HG03520 (cell line): ENCODE results near the gene TOM1.

ENCODE experiments used
- ATAC-seq: cut with Tn5 transposase; IDR thresholded peaks from one replicate; pipeline ENCODE4 v1.9.1; 2021; ENCODE audit warnings: mild to moderate bottlenecking, moderate library complexity; ENCODE audit not compliant: unreplicated experiment

TOM1 gene

GRCh38 chr22:35322893-35323292, 23.2 kb downstream of the TOM1 start:
- ATAC-seq, result no peak

- no peak for ATAC-seq
These were observed 23.6 kb downstream of the TOM1 start for GRCh38 chr22:35323305-35323704.

DNA sequence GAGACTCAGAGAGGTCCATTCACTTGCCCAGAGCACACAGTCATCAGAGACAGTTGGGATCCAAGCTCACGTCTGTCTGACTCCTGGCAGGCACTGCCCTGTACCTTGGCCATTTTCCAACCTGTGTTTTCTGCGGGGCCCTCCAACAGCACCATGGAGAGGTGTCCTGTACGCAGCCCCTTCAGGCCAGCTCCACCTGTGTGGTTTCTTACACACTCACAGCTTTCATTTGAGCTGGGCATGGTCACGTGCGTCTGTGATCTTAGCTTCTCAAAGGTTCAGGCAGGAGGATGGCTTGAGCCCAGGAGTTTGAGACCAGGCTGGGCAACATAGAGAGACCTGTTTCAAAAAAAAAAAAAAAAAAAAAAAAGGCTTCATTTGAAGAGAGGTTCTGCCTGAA, 24.4 kb downstream of the TOM1 start:
- no peak for ATAC-seq

GRCh38 chr22:35324762-35325161, 25.1 kb downstream of the TOM1 start:
- ATAC-seq, result no peak

- ATAC-seq, result no peak
These were observed 25.5 kb downstream of the TOM1 start for GRCh38 chr22:35325209-35325608.

GRCh38 chr22:35326854-35327562, 27.3 kb downstream of the TOM1 start:
- no peak for ATAC-seq

DNA sequence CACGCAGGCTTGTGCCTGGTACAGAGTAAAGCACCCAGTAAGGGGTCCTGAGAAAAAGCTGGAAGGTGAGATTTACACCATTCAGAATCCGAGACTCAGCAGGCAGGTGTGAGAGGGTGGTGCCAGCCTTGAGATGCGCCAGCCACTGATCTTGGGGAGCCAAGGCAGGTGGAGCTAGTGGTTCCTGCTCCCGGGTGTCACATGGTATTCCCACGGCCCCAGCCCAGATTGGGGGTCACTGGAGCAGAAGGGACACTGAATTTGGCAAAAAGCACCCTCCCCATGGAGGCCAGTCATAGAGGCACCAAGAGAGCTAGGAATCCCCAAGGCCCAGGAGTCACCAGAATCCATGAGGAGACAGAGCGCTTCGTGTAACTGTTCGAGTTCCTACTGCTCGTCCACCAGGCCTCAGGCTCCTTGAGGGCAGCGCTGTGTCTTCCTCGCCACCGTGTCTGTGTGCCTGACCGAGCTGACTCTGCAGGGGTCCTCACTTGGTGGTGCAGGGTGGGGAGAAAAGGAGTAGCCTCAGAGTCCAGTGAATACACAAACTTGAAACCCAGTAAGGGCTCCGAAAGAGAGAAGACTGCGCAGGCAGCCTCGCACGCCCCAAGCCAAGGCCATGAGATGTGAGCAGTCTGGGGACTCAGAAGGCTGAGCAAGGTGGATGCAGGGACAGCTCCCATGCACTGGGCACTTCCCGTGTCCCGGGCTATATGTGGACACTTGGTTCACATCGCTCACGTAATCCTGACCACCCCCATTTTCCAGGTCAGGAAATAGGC, 28.2 kb downstream of the TOM1 start:
- ATAC-seq, result no peak

DNA sequence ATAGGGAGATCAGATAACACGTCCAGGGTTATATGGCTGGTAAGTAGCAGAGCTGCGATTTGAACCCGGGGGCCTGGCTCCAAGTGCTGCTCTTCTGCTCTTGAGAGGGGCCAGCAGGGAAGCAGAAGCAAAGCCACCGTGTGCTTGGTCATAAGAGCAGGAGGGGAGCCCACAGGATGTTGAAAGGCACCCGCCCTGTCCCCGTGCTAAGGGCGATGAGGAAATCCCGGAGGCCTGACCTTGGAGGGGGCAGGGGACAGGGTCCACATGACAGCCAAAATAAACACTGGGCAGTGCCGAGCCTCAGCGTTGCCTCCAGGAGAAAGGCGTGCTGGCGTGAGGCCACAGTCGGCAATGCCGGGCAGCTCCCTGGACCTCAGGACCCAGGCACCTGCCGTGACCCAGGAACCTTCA, 28.8 kb downstream of the TOM1 start:
- ATAC-seq, result no peak

DNA sequence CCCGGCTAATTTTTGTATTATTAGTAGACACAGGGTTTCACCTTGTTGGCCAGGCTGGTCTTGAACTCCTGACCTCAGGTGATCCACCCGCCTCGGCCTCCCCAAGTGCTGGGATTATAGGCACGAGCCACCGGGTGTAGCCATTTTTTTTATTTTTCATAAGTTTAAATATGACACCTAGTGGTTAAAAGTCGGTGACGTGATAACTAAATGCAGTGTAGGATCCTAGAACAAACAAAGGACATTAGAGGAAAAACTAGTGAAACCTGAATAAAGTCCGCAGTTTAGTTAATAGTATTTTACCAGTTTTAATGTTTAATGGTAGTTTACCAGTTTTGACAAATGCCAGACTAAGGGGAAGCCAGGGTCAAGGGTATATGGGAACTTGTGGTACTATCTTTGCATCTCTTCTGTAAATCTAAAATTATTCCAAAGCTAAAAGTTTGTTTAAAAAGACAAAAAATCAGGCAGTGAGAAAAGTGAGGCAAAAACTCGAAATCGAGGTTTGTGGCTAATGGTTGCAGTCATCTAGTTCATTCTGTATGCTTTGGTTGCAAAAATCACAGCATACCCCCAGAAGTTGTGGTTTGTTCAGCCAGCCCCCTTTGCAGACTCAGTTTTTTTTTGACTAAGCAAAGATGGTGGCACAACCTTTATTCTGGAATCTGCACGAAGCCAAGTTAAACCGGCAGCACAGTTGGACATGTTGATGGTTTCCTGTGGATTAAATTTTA, 29.6 kb downstream of the TOM1 start:
- ATAC-seq, result no peak

- no peak for ATAC-seq
These were observed 30.7 kb downstream of the TOM1 start for GRCh38 chr22:35330258-35330861.

GRCh38 chr22:35332278-35332677, 32.6 kb downstream of the TOM1 start:
- ATAC-seq, result no peak

- no peak for ATAC-seq
These were observed 33.5 kb downstream of the TOM1 start for GRCh38 chr22:35333220-35333619.

- no peak for ATAC-seq
These were observed 34.3 kb downstream of the TOM1 start for GRCh38 chr22:35334004-35334403.

GRCh38 chr22:35335468-35335867, 35.8 kb downstream of the TOM1 start:
- no peak for ATAC-seq

DNA sequence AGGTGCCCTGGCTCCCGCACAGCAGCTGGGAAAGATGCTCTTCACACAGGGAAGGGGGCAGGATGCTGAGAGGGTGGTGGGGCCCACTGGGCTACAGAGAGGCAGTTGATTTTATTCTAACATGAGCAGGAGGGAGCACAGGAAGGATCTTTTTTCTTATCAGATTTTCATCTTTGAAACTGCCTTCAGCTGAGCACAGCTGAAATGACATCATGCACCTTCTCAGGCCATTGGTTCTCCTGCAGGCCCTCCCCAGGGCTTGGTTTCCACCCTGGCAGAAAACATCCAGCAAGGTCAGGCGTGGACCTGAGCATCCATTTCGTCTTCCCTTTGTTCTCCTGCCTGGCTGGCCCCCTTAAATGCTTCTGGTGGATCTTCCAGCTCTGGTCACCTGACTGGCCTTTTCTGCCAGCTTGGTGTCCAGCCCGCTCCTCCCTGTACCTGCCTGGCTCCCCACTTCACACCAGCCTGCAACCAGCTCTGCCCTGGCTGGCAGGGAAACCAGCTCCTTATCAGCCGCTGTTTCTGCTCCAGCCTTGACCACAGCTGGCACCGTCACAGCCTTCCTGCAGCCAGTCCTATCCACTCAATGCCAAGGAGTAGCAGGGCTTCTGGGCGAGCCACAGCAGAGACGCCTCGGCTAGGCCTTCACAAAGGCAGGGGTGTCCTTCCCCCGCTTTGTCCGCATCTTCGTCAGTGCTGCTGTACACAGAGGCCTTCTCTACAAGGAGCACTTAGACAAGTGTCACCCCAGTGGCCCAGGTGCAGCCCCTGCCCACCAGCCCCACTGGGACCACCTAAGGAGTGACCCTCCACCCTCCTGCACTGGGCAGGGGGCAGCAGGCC, 36.5 kb downstream of the TOM1 start:
- no peak for ATAC-seq

- no peak for ATAC-seq
These were observed 38.2 kb downstream of the TOM1 start for GRCh38 chr22:35337932-35338331.

DNA sequence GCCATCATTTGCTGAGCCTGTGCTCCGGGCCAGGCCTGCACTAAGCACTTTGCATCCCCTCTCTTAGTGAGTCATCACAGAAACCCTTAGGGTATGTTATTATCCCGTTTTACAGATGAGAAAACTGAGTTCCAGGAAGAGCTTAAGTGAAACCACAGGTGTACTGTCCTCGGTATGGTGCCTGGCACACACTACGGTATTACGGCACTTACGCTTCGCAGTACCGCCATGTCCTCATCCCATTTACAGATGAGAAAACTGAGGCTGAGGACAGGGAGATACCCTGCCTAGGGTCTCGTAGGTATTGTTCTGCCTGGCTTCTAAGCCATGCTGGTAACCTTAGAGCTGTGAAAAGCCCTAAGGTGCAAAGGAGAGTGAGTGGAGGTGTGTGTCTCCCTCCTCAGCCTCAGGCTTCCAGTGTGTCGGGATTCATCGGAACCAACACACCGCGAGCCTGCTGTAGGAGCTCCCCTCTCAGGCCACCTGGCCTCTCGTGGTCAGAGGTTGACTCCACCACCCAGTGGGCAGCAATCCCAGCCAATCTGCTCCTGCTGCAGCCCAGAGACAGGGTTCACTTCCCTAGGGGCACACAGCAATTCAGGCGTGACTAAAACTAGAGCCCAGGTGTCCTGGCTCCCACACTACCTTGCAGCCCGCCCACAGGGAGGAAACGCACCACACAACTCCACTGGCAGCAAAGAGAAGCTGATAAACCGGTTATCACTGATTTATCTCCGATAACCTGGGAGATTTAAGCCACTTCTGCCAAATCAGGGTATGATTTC, 41.6 kb downstream of the TOM1 start:
- no peak for ATAC-seq

GRCh38 chr22:35342390-35342789, 42.7 kb downstream of the TOM1 start:
- no peak for ATAC-seq

DNA sequence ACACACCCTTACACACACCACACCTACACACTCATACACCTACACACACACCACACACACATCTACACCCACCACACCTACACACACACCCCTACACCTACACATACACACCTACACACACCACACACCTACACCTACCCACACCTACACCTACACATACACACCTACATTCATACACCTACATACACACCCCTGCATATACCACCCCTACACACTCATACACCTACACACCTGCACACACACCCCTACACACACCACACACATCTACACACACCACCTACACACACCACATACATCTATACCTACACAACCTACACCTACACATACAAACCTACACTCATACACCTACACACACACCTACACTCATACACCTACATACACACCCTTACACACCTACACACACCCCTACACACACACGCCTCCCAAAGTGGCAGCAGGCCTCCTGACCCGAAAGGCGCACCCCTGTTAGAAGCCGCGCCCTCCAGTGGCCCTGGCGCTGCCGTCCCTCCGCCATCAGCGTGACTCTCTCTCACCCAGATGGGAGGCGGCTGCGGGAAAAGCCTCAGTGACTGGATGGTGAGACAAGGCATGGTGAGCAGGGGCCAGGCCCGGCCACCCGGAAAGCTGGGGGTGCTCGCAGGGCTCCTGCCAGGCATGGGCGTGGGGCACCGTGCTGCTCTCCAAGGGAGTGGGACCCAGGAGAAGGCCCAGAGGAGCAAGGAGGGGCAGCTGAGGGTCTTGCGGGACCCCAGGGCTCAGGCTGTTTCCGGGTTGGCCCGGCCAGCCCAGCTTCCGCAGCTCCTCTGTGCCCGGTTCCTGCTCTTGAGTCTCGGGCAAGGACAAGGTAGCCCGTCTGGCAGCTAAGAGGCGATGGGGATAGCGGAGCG, 44.2 kb downstream of the TOM1 start:
- no peak for ATAC-seq
